T-helper 2 cell treated with Interferon-gamma antibody and Interleukin-4, amounts not matched to agents 5 μg/mL and 100 μg/mL, for 36 hours (primary cell): Measurements from ENCODE around the gene CEACAM3.

Source experiments
- DNase-seq: peaks from one replicate; pipeline ENCODE4 v3.0.0; 2021; ENCODE audit warnings: low spot score
- H3K27ac Mint-ChIP-seq: one replicate; pipeline ENCODE4 v1.8.0; 2021; ENCODE audit warnings: mild to moderate bottlenecking, mixed read lengths
- H3K27me3 Mint-ChIP-seq: one replicate; pipeline ENCODE4 v1.8.0; 2021; ENCODE audit warnings: low read depth, mixed read lengths
- H3K36me3 Mint-ChIP-seq: one replicate; pipeline ENCODE4 v1.8.0; 2021; ENCODE audit warnings: low read depth, mixed read lengths
- H3K4me1 Mint-ChIP-seq: one replicate; pipeline ENCODE4 v1.8.0; 2021; ENCODE audit warnings: low read depth, mixed read lengths
- H3K4me3 Mint-ChIP-seq: one replicate; pipeline ENCODE4 v1.8.0; 2022; ENCODE audit warnings: mild to moderate bottlenecking, moderate library complexity, mixed read lengths
- H3K9me3 Mint-ChIP-seq: one replicate; pipeline ENCODE4 v1.8.0; 2021; ENCODE audit warnings: mixed read lengths

The CEACAM3 gene

DNA sequence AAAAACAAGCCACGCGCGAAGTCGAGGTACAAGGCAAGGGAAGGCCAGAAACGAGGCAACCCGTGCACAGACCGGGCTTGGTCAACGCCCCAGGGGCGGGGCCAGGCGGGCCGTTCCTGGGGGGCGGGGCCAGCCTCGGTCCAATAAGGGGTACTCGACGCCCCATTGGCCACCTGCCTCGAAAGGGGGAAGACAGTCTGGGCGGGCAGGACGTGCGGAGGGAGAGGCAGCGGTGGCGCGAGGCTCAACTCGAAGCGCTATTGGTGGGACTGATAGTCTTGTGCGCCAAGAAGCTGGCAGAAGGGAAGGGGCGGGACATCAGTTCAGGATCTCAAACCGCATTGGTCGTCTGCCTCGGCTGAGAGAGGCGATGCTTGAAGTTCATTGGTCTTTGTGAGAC lies 48.2 kb downstream of the CEACAM3 start, which contains the start of gene LYPD4:
Gene LYPD4, minus strand, starts transcription at position 83 of the 400 bp plus-strand sequence. CDS start 5,398 bp downstream, outside the sequence.
- Mint-ChIP-seq H3K36me3 (no peaks in the 10 kb centered on the region), H3K27me3 (peaks cover 9% of the 10 kb centered on the region), H3K9me3 (no peaks in the 10 kb centered on the region), H3K4me1 (no peaks in the 10 kb centered on the region), H3K27ac (peak within 1 kb of the TSS; percentile 11), H3K4me3 (no peak within 1 kb of the TSS)
- no peak for DNase-seq

- Mint-ChIP-seq H3K9me3 (no peaks in the 10 kb centered on the region), H3K4me3 (no peak within 1 kb of the TSS), H3K27me3 (peaks cover 9% of the 10 kb centered on the region), H3K36me3 (no peaks in the 10 kb centered on the region), H3K27ac (peak within 1 kb of the TSS; percentile 11), H3K4me1 (no peaks in the 10 kb centered on the region)
- no peak for DNase-seq
Measured at GRCh38 chr19:41845001-41845050, 48.4 kb downstream of the CEACAM3 start, which contains the start of gene DMRTC2. TSS of gene DMRTC2 (plus strand) at chr19:41845042. CDS start at chr19:41847429, 2,387 bp downstream.

GRCh38 chr19:41845051-41845590 lies 48.7 kb downstream of the CEACAM3 start:
- Mint-ChIP-seq H3K36me3 (no peaks in the 10 kb centered on the region), H3K9me3 (no peaks in the 10 kb centered on the region), H3K27ac (no peak overlapping the region)

DNA sequence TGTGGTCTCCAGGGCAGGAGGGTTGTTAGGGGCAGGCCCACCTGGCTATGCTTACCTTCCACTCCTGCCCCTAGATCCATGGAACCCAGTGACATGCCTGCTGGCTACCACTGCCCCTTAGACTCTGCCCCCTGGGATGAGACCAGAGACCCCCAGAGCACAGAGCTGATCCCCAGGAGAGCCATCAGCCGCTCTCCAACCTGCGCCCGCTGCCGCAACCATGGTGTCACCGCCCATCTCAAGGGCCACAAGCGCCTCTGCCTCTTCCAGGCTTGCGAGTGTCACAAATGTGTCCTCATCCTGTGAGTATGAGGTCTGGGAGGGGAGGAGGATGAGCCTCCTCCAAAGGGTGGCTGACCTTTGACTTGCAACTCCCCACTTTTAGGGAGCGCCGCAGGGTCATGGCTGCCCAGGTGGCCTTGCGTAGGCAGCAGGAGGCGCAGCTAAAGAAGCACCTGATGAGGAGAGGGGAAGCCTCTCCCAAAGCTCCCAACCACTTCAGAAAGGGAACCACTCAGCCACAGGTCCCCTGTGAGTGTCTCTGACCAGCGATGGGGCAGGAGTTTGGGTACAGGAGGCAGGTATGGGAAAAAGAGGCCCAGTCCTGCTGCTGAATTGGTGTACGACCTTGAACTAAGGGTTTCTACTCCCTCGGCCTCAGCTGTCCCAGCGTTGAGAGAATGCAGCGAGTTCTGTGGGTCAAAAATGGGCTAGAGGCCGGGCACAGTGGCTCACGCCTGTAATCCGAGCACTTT lies 51.1 kb downstream of the CEACAM3 start:
- Mint-ChIP-seq H3K4me3 (no peak overlapping the region), H3K4me1 (no peaks in the 10 kb centered on the region), H3K27ac (no peak overlapping the region), H3K36me3 (no peaks in the 10 kb centered on the region), H3K9me3 (no peaks in the 10 kb centered on the region), H3K27me3 (peaks cover 21% of the 10 kb centered on the region)
- no peak for DNase-seq

More at GRCh38 chr19:41845051-41845590, 48.7 kb downstream of the CEACAM3 start:
- H3K4me1 Mint-ChIP-seq, result no peaks in the 10 kb centered on the region
- no peak for DNase-seq
- no peak overlapping the region for H3K4me3 Mint-ChIP-seq
- H3K27me3 Mint-ChIP-seq, result peaks cover 8% of the 10 kb centered on the region

DNA sequence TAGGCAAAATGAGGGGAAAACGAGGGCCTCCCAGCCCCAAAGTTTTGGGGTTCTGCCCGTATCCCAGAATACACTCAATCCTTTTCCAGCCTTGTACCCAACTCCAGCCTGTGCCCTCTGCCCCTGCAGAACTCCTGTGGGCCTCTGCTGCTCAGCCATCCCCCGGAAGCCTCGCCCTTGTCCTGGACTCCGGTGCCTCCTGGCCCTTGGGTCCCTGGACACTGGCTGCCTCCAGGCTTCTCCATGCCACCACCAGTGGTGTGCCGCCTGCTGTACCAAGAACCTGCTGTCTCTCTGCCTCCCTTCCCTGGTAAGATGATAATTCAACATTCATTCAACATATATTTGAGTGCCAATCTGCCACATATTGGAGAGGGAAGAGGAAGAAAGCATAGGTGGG lies 52.3 kb downstream of the CEACAM3 start:
- no peak overlapping the region for H3K4me3 Mint-ChIP-seq
- H3K27me3 Mint-ChIP-seq, result peaks cover 27% of the 10 kb centered on the region
- no peak for DNase-seq
- no peaks in the 10 kb centered on the region for H3K36me3 Mint-ChIP-seq
- no peak overlapping the region for H3K27ac Mint-ChIP-seq
- no peaks in the 10 kb centered on the region for H3K9me3 Mint-ChIP-seq
- H3K4me1 Mint-ChIP-seq, result no peaks in the 10 kb centered on the region

DNA sequence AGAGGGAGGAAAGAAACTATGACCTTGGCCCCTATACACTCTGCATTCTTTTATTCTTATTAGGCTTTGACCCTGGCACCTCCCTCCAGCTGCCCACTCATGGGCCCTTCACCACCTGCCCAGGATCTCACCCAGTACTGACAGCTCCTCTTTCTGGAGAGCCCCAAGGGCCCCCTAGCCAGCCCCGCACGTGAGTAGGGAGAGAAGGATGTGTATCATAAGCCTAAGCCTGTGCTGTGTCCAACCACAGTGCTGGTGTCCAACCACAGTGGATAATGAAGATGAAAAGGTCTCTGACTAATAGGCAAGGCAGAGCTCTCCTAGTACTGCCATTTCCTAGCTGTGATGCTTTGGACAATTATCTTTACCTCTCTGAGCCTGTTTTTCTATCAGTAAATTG lies 52.7 kb downstream of the CEACAM3 start:
- Mint-ChIP-seq H3K4me3 (no peak overlapping the region), H3K36me3 (no peaks in the 10 kb centered on the region), H3K27ac (no peak overlapping the region), H3K27me3 (peaks cover 28% of the 10 kb centered on the region), H3K9me3 (no peaks in the 10 kb centered on the region), H3K4me1 (no peaks in the 10 kb centered on the region)
- DNase-seq, result no peak

DNA sequence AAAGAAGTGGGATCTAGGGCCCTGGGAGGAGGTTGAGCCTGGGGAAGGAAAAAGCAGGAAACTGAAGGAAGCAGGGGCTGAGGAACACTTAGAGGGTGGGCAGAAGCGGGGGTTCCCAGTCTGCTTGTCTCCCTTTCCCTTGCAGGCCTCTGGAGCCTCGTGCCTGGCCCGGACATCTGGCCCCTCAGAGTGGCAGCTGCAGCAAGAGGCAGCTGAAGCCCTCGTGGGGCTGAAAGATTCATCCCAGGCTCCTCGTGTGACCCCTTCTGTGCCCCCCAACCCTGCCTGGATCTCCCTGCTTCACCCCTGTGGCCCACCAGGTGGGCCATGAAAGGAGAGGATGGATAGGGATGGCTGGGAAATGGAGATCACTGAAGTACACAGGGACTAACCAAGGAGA lies 54.0 kb downstream of the CEACAM3 start:
- H3K27me3 Mint-ChIP-seq, result peaks cover 39% of the 10 kb centered on the region
- H3K4me3 Mint-ChIP-seq, result no peak overlapping the region
- no peak overlapping the region for H3K27ac Mint-ChIP-seq
- DNase-seq, result no peak
- H3K9me3 Mint-ChIP-seq, result no peaks in the 10 kb centered on the region
- no peaks in the 10 kb centered on the region for H3K36me3 Mint-ChIP-seq
- no peaks in the 10 kb centered on the region for H3K4me1 Mint-ChIP-seq

DNA sequence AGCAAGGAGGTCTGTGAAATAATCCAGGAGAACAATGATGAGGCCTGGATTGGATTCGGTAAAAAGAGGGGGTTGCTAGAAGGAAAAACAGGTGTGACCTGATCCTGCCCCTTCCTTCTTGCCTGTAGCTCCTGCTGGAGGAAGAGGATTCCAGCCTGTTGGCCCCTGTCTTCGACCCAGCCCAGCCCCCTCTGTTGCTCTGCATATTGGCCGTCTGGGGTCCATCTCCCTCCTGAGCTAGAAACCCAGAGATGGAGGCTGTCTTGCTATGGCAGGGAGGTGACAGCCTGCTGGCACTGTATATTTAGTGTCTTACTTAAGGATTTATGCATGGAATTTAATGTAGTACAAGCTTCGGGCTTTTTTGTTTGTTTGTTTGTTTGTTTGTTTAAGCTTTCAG lies 55.1 kb downstream of the CEACAM3 start:
- no peaks in the 10 kb centered on the region for H3K9me3 Mint-ChIP-seq
- no peak overlapping the region for H3K4me3 Mint-ChIP-seq
- H3K27ac Mint-ChIP-seq, result no peak overlapping the region
- DNase-seq, result no peak
- no peaks in the 10 kb centered on the region for H3K4me1 Mint-ChIP-seq
- H3K36me3 Mint-ChIP-seq, result no peaks in the 10 kb centered on the region
- H3K27me3 Mint-ChIP-seq, result peaks cover 39% of the 10 kb centered on the region

DNA sequence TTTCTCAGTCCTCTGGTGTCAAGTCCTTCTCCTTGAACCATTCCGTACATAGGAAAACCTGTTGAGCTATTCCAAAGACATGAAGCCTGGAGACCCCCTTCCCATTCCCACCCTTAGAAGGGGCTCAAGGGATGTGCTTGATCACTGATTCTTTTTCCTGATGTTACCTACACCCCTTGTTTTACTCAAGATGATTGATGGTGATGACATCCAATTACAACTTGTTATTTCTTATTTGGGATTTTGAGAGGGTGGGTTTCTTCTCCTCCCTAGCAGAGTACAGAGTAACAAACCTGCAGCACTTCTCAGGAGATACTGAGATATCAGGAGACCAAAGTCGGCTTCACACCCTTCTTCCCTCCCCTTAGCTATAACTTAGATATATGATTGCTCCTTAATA lies 57.0 kb downstream of the CEACAM3 start:
- Mint-ChIP-seq H3K36me3 (no peaks in the 10 kb centered on the region), H3K4me3 (no peak overlapping the region), H3K27ac (no peak overlapping the region), H3K4me1 (no peaks in the 10 kb centered on the region), H3K9me3 (no peaks in the 10 kb centered on the region), H3K27me3 (peaks cover 39% of the 10 kb centered on the region)
- DNase-seq, result no peak

DNA sequence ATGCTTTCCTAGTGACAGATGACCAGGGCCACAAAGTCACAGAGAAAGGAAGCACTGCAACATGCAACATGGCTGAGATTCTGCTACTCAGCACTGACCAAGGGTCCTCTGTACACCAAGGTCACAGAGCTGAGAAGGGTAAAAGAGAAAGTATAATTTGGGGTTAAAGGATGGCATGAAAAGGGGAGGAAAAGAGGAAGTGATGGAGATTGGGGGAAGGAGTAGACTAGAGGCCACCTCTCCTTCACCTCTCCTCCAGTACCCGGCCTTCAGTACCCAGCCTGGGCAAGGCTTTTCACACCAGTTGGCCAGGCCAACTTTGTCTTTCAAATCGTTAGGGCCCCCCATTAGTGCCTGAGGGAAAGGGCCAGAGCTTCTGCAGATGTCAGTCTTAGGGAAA lies 57.4 kb downstream of the CEACAM3 start:
- no peaks in the 10 kb centered on the region for H3K9me3 Mint-ChIP-seq
- H3K27me3 Mint-ChIP-seq, result peaks cover 39% of the 10 kb centered on the region
- H3K4me1 Mint-ChIP-seq, result no peaks in the 10 kb centered on the region
- H3K27ac Mint-ChIP-seq, result no peak overlapping the region
- no peak for DNase-seq
- H3K36me3 Mint-ChIP-seq, result no peaks in the 10 kb centered on the region
- H3K4me3 Mint-ChIP-seq, result no peak overlapping the region

DNA sequence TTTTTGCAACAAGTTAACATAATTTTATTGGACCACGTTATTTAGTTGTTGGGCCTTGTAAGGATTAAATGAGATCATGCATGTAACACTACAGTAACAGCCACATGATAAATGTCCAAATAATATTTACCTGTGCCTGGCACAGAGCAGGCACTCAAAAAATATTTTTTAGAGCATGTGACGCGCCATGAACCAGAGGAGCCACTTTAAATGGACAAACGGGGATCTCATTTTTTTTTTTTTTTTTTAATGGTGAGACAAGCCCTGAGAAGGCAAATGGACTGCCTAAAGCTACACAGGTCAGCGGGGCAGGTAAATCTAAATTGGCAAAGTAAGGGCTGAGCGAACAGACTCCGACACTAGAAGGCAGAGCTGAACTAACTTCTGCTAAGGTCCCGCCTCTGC lies 62.8 kb downstream of the CEACAM3 start:
- peaks cover 10% of the 10 kb centered on the region for H3K27me3 Mint-ChIP-seq
- peak overlapping the region; percentile 91 for H3K4me3 Mint-ChIP-seq
- H3K4me1 Mint-ChIP-seq, result peaks cover 31% of the 10 kb centered on the region
- DNase-seq, result no peak
- H3K9me3 Mint-ChIP-seq, result no peaks in the 10 kb centered on the region
- H3K36me3 Mint-ChIP-seq, result peaks cover 36% of the 10 kb centered on the region
- peak overlapping the region; percentile 95 for H3K27ac Mint-ChIP-seq

- no peaks in the 10 kb centered on the region for H3K9me3 Mint-ChIP-seq
- peak within 1 kb of the TSS; percentile 95 for H3K27ac Mint-ChIP-seq
- peaks cover 37% of the 10 kb centered on the region for H3K4me1 Mint-ChIP-seq
- peaks cover 4% of the 10 kb centered on the region for H3K27me3 Mint-ChIP-seq
- H3K4me3 Mint-ChIP-seq, result peak within 1 kb of the TSS; percentile 97
- peak; percentile 97 for DNase-seq
- H3K36me3 Mint-ChIP-seq, result peaks cover 42% of the 10 kb centered on the region
Measured at GRCh38 chr19:41859618-41860418, 63.4 kb downstream of the CEACAM3 start, which contains the start of gene RPS19. TSS of gene RPS19 (plus strand) at chr19:41860255. CDS start at chr19:41860775, 520 bp downstream.

DNA sequence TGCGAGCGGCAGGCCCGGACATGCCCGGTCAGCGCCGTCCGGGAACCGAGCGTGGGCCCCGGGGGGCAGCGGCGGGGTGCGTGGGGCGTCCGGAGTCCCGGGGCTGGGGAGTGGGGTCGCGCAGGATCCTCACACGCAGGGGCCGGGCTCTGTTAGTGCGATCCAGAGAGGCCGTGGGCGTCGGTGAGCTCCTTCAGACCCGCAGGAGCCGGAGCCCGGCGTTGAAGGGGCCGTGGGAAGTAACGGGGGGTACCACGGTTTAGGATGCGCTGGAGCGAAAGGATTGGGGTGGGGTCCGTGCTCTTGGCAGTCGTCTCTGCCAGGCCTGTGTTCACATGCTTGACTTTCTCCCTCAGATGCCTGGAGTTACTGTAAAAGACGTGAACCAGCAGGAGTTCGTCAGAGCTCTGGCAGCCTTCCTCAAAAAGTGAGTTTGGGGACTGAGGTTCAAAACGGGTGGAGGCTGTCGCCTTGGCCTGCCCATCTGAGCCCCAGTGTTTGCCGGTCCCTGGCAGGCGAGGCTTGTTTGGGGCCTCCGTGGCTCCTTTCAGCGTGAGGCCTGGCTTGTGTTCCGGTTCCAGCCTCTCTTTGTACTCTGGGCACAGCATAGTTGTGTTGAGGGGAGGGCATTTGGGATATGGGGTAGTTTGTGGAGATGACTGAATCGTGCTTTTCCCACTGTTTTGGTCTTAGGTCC lies 64.2 kb downstream of the CEACAM3 start:
- DNase-seq, result no peak
- Mint-ChIP-seq H3K4me1 (peaks cover 37% of the 10 kb centered on the region), H3K27ac (peak overlapping the region; percentile 87)

More for the DNA sequence above, 64.2 kb downstream of the CEACAM3 start:
- Mint-ChIP-seq H3K4me3 (peak overlapping the region; percentile 97), H3K9me3 (no peaks in the 10 kb centered on the region), H3K36me3 (peaks cover 47% of the 10 kb centered on the region), H3K27me3 (no peaks in the 10 kb centered on the region)
